Lung (tissue), 12 donors: ENCODE measurements around the gene NMNAT1. TPM values are rescaled to one million over a fixed set of nuclear protein-coding genes. Genes with fewer than 3 reads are reported as not detected.

Experiments
- ATAC-seq: fragments of 200-7000 bp; cut with Tn5 transposase; one replicate; pipeline ENCODE4 v1.9.1; 2020; ENCODE audit warnings: moderate number of reproducible peaks; ENCODE audit not compliant: insufficient read depth, low FRiP score
- DNase-seq, 3 donors: peaks; one replicate each; pipeline ENCODE4 v3.0.0-alpha.2; 2013 to 2017
- H3K27ac ChIP-seq, 2 donors: one replicate each; pipeline ENCODE4 v1.5.1; 2013; ENCODE audit warnings: mild to moderate bottlenecking in 2 of 2, moderate library complexity in 2 of 2, control low read depth in 1 of 2, inconsistent platforms in 1 of 2, low read depth in 1 of 2, low read length in 1 of 2
- H3K27me3 ChIP-seq, 3 donors: one replicate each; pipeline ENCODE4 v1.5.1; 2013; ENCODE audit warnings: low read length in 2 of 3; ENCODE audit not compliant: control insufficient read depth in 3 of 3, insufficient read depth in 3 of 3
- H3K36me3 ChIP-seq, 4 donors: one replicate each; pipeline ENCODE4 v1.5.1; 2013; ENCODE audit warnings: low read length in 4 of 4, mild to moderate bottlenecking in 1 of 4, moderate library complexity in 1 of 4; ENCODE audit not compliant: control insufficient read depth in 4 of 4, insufficient read depth in 4 of 4
- H3K4me1 ChIP-seq, 5 donors: one replicate each; pipeline ENCODE4 v1.5.1; 2013; ENCODE audit warnings: low read length in 5 of 5, mild to moderate bottlenecking in 2 of 5, moderate library complexity in 1 of 5; ENCODE audit not compliant: control insufficient read depth in 5 of 5, insufficient read depth in 5 of 5
- H3K4me3 ChIP-seq: one replicate; pipeline ENCODE4 v1.5.1; 2013; ENCODE audit warnings: mild to moderate bottlenecking, control low read depth, moderate library complexity
- H3K9ac ChIP-seq, 2 donors: one replicate each; pipeline ENCODE4 v1.5.1; 2013; ENCODE audit warnings: low read length in 2 of 2, control low read depth in 1 of 2; ENCODE audit not compliant: insufficient read depth in 1 of 2
- H3K9me3 ChIP-seq, 4 donors: one replicate each; pipeline ENCODE4 v1.5.1; 2013; ENCODE audit warnings: low read length in 3 of 4, mild to moderate bottlenecking in 1 of 4, moderate library complexity in 1 of 4; ENCODE audit not compliant: control insufficient read depth in 4 of 4, insufficient read depth in 3 of 4
- WGBS, 2 donors: extraction: QIAGEN DNeasy Blood & Tissue Kit; methylation state at CpG; one replicate each; pipeline ENCODE4 v1.1.7; 2013; 5-methylcytosine and 5-hydroxymethylcytosine counted together
- polyA plus RNA-seq, 2 donors: library from polyadenylated mRNA; stranded (reverse); fragments of 200-250 nt; gene quantifications; one replicate each; pipeline ENCODE4 v1.2.1, GENCODE V29; 2013
- total RNA-seq, 2 donors: library from RNA; depleted of rRNA in 1 of 2; stranded (reverse); fragments of >200 nt in 1 of 2; gene quantifications; one replicate each; pipeline ENCODE4 v1.2.1, GENCODE V29; 2014 to 2021
- TF ChIP-seq, protein P1 (sequence below): IDR thresholded peaks from 2 replicates; pipeline ENCODE4 v1.5.1; 2012; ENCODE audit warnings: mild to moderate bottlenecking; ENCODE audit errors: control extremely low read depth, extremely low read depth
- donor health status: control.
- donor health status: control.
- donor health status: Bipolar disorder and iron deficiency.
- donor health status: healthy.
- donor health status: DM: yes; HTN: yes; CAD: no.

The NMNAT1 gene
- total and polyA plus RNA-seq, 4 donors: 4.1 to 8.6 (median 6.8) TPM

DNA sequence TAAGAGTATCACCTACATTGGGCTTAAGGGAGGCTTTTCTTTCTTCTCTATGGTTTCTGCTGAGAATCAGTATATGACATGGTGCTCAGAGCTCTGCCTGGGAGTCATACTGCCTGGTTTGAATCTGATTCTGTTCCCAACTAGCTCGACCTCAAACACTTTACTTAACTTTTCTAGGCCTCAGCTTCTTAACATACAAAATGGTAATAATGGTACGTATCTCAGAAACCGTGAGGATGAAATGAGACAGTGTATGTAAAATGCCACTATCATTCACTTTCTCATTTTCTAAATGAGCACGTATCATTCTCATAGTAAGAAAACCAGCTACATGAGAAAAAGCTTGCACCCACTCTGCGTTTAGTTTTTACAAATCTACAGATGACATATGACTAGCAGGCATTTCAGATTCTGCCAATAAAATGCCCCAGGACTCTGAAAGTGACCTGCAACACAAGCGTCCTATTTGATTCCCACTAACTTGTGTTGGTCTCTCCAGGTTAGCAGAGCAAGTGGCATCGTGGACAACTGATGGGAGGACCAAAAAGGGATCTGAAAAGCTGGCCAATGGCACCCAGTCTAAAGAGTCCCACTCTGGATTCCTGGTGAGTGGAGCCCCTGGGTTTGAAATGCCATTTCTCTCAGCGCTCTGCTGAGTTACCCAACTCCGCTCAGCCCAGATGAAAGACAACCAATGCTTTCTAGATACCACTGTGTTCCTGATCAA, 39.3 kb upstream of the NMNAT1 start:
- WGBS, 2 donors: 89 to 93% methylated on average over 9 of the region's 9 CpGs

DNA sequence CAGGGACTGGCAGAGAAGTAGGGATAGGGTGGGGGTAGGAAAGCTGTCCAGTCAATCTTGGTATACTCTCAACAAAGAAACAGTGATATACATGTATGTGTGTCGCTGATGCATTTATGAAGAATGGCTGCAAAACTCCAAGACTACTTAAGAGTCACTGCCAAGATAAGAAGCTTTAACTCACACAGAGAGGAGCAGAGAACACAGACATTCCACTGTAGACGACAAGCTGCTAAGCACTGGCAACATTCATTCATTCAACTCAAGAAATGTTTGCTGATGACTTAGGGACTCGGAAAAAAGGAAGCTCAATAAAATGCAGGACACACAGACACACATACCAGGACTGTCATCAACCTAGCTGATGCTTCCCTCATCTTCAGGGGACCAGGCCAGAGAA, 38.7 kb upstream of the NMNAT1 start:
- Histone ChIP-seq H3K27ac (peak overlapping the region; percentile 32 to 35), H3K9ac (no peak overlapping the region), H3K4me3 (no peak overlapping the region), H3K36me3 (no peaks in the 10 kb centered on the region), H3K27me3 (no peaks in the 10 kb centered on the region), H3K9me3 (no peaks in the 10 kb centered on the region), H3K4me1 (peaks cover 13 to 29% (median 24%) of the 10 kb centered on the region in 5 donors)
- 62 to 72% methylated on average over 3 of the region's 3 CpGs for WGBS, 2 donors
- TF ChIP-seq, protein P1, sequence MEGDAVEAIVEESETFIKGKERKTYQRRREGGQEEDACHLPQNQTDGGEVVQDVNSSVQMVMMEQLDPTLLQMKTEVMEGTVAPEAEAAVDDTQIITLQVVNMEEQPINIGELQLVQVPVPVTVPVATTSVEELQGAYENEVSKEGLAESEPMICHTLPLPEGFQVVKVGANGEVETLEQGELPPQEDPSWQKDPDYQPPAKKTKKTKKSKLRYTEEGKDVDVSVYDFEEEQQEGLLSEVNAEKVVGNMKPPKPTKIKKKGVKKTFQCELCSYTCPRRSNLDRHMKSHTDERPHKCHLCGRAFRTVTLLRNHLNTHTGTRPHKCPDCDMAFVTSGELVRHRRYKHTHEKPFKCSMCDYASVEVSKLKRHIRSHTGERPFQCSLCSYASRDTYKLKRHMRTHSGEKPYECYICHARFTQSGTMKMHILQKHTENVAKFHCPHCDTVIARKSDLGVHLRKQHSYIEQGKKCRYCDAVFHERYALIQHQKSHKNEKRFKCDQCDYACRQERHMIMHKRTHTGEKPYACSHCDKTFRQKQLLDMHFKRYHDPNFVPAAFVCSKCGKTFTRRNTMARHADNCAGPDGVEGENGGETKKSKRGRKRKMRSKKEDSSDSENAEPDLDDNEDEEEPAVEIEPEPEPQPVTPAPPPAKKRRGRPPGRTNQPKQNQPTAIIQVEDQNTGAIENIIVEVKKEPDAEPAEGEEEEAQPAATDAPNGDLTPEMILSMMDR: no peak
- no peak for DNase-seq
- ATAC-seq: no peak

More for the DNA sequence above, 39.3 kb upstream of the NMNAT1 start:
- ATAC-seq (no peak), DNase-seq (no peak)
- H3K27ac ChIP-seq: peak overlapping the region in 1 of 2 donors; percentile 68
- no peak overlapping the region for H3K9ac ChIP-seq
- no peaks in the 10 kb centered on the region for H3K36me3 ChIP-seq
- H3K4me1 ChIP-seq: peaks cover 10 to 25% (median 21%) of the 10 kb centered on the region in 5 donors
- no peaks in the 10 kb centered on the region for H3K9me3 ChIP-seq
- no peak overlapping the region for H3K4me3 ChIP-seq
- H3K27me3 ChIP-seq: no peaks in the 10 kb centered on the region
- TF ChIP-seq, protein P1: no peak

DNA sequence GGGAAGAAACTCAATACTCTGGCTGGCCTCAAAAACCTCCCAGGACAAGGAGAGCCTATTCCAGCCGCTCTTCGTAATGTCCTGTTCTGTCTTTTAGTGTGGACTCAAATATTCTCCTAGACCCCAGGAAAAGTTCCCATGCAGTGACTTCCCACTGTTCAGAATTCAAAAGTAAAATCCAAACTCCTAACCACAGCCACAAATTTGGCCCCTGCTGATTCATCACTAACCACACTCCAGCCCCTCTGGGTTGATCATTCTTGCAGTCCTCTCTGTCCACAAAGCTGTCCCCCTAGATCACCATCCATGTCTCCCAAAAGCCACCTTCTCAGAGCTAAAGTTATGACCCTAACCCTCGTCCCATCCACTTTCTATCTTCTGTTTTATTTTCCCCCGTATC, 38.3 kb upstream of the NMNAT1 start:
- Histone ChIP-seq H3K9me3 (no peaks in the 10 kb centered on the region), H3K4me1 (peaks cover 12 to 29% (median 23%) of the 10 kb centered on the region in 5 donors), H3K27ac (peak overlapping the region; percentile 32 to 35), H3K9ac (no peak overlapping the region), H3K27me3 (no peaks in the 10 kb centered on the region), H3K4me3 (no peak overlapping the region), H3K36me3 (no peaks in the 10 kb centered on the region)
- WGBS, 2 donors: 72 to 83% methylated on average over 4 of the region's 4 CpGs
- TF ChIP-seq, protein P1: no peak
- no peak for ATAC-seq
- no peak for DNase-seq

- DNase-seq (no peak), ATAC-seq (no peak)
- TF ChIP-seq, protein P1: no peak
- H3K9ac ChIP-seq: no peak overlapping the region
- H3K9me3 ChIP-seq: no peaks in the 10 kb centered on the region
- 94 to 95% methylated on average over 2 of the region's 2 CpGs for WGBS, 2 donors
- no peaks in the 10 kb centered on the region for H3K36me3 ChIP-seq
- no peak overlapping the region for H3K4me3 ChIP-seq
- peaks cover 4 to 27% (median 16%) of the 10 kb centered on the region in 5 donors for H3K4me1 ChIP-seq
- no peak overlapping the region for H3K27ac ChIP-seq
- H3K27me3 ChIP-seq: no peaks in the 10 kb centered on the region
These were observed 36.8 kb upstream of the NMNAT1 start for GRCh38 chr1:9906466-9906865.
